NCI-H446 treated with DMSO at 0.1 percent for 48 hours (cell line): Measurements from ENCODE around the gene LYAR.

Experiments used
- DNase-seq: peaks from one replicate; lab custom pipeline; 2025; lab: John Stamatoyannopoulos, UW

Gene LYAR

DNA sequence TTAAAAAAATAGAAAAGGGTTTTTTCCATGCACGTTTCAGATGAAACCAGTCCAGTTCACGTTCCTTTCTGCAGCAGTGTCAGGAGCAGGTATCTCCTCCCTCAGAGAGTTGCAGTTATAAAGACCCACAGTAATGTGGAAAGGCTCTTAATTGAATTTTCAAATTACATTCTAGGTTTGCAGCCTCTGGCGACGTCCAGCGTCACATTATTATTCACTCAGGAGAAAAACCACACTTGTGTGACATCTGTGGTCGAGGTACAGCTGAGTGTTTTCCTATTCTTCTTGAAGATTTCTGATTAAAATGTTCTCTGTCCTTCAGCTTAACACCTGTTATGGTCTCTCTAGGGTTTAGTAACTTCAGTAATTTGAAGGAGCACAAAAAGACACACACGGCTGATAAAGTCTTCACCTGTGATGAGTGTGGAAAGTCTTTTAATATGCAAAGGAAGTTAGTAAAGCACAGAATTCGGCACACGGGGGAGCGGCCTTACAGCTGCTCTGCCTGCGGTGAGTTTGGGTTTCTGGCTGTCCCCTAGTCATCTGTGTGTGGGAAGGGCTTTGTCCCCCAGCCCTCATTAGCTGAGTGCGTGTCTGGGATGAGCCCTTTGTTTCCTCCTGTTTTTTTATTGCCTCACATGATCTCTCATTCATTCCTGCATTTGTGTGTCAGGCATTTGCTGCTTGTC, 25.7 kb upstream of the LYAR start:
- DNase-seq: no peak

DNA sequence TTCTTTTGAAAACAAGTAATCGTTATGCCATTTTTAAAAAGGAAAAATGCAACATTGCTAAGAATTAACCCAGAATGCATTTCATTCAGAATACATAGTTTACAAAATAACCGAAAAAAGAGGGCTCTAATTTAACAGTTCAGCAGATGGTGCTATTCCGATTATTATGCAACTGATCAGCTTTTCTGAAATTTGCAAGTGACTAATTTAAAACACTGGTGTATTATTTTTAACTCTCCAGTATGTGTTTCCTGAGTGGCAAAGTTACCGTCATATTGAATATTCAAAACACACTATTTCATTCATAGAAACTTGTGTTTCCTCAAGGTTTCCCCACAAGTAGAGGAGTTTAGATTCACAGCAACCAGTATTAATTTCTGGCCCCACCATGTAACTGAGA, 21.2 kb upstream of the LYAR start:
- DNase-seq: no peak

DNA sequence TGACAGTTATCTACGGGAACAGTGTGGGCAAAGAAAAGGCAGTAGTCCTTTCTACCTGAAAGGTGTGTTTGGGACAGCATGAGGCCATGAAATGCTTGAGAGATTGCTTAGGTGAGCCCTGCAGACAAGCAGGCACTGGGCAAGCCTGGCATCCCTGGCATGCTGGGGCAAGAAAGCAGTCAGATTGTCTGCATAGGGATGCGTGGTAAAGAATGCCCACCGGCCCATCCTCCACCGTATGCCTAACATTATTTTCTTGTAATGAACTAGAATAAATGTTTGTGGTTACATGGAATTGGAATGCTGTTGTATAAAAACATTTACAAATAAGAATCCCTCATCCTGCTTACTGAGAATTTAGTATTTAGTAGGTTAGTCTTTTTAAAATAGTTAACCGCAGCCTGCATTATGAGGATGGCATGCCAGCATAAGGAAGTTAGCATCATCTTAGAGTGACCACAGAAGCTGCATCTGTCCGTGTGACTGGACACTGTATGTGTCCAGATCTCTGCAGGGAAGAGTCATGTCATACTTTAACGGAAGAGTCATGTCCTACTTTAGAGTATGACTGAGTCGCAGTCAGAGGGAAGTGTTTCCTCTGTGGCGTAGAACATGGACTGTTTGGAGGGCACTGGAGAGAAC, 19.0 kb upstream of the LYAR start:
- no peak for DNase-seq

DNA sequence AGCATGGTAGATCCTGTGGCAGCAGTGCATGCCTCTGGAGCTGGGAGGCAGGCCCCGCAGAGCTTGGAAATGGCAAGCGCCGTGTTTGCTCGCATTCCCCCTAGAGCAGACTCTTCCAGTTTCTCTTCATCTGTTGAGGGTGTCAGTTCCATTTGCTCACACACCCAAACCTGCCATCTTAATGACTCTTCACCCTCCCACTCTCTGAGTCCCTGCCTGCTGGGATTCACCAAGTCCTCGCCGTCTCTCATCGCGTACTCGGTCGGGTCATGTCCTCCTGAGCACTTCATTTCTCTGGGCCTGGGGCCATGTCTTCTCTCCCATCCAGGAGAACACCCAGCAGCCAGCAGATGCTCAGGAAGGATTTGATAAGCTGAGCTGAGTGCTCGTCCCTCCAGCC, 17.0 kb upstream of the LYAR start:
- DNase-seq: no peak

DNA sequence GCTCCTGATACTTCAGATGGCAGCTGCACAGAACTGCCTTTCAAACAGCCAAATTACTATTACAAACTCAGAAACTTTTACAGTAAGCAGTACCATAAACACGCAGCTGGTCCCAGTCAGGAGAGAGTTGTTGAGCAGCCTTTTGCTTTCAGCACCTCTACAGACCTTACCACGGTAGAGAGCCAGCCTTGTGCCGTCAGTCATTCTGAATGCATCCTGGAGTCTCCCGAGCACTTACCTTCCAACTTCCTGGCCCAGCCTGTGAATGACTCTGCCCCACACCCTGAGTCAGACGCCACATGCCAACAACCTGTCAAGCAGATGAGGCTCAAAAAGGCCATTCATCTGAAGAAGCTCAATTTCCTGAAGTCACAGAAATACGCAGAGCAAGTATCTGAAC, 12.5 kb upstream of the LYAR start:
- no peak for DNase-seq

DNA sequence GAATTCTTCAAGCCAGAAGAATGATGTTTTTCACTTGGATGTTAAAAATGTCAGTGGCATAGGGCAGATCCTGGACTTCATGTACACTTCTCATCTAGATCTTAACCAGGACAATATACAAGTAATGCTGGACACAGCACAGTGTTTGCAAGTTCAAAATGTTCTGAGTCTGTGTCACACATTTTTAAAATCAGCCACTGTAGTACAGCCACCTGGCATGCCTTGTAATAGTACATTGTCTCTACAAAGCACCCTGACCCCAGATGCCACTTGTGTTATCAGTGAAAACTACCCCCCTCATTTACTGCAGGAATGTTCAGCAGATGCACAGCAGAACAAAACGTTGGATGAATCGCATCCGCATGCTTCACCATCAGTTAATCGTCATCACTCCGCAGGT, 12.0 kb upstream of the LYAR start:
- no peak for DNase-seq

DNA sequence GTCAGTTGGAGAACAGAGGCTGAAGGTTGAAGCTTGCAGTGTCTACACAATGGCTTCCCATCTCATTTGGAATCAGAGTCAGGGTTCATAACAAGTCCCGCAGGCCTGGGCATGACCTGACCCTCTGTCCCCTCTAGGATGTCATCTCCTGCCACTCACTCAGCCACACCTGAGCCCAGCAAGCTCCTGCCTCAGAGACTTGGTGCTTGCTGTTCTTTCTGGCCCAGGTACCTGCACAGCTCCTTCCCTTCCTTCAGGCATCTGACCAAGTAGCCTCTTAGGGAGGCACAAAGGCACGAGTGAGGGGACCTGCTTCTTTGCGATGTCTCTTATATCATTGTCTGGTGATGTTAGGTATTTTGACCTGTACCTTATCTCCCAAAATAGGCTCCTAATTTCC, 9.1 kb upstream of the LYAR start:
- DNase-seq: no peak

DNA sequence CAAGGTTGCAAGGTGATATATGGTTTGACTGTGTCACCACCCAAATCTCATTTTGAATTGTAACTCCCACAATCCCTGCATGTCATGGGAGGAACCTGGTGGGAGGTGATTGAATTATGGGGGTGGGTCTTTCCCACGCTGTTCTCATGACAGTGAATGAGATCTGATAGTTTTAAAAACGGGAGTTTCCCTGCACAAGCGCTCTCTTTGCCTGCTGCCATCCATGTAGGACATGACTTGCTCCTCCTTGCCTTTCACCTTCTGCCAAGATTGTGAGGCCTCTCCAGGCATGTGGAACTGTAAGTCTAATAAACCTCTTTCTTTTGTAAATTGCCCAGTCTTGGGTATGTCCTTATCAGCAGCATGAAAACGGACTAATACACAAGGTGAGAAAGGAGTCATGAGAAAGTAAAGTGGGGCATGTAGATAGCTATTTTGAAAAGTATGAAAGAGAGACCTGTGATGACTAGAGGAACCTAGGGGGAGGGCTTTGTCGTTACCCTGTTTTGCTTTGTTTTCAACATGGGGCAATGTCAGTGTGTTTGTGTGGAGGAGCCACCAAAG, 6.4 kb upstream of the LYAR start:
- no peak for DNase-seq

DNA sequence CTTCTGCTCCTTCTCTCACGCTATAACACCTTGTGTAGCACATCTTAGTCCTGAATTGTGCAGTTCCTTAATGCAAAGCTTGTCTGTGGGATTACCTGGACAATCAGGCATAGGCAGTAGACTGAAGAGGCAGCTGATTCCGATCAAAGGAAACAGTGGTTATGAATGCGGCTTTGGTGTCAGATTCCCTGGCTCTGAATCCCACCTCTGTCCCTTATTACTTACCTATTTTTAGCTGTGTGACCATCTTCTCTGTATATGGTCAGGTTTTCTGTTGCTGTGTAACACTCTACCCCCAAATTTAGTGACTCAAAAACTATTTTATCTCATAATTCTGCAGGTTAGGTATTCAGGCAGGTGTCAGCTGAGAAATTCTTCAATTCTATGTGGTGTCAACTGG, 3.3 kb upstream of the LYAR start:
- DNase-seq: no peak

DNA sequence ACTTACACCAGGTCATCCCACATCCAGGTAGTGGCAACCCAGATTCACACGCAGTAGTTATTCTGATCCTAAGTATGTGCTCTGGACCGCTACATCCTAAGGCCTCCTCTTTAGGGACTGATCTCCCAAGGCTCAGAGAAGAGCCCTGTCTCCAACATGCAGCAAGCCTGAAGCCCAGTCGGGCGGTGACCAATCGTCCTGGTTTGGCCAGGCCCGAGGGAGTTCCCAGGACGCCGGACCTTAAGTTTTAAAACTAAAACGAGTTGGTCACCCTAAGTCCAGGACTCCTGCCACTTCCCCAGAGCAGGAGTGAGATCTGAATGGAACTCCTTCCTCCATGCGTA, 385 bp downstream of the LYAR start:
- no peak for DNase-seq

DNA sequence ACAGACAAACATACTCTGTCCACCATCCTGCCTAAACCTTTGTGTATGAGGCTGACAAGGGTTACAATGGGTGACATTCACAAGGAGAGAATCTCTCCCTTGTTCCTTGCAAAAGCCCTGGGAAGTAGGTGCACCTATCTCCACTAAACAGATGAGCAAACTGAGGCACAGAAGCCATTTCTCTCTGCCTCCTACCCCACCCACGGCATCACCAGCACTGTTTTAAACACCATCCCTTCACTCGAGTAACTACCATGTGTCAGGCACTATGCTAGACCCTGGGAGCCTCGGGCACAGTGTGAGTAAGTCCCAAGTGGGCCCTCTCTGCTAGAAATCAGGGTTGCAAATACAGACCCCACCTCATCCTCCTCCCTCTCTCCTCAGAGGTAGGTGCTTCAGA, 899 bp downstream of the LYAR start:
- DNase-seq: no peak

DNA sequence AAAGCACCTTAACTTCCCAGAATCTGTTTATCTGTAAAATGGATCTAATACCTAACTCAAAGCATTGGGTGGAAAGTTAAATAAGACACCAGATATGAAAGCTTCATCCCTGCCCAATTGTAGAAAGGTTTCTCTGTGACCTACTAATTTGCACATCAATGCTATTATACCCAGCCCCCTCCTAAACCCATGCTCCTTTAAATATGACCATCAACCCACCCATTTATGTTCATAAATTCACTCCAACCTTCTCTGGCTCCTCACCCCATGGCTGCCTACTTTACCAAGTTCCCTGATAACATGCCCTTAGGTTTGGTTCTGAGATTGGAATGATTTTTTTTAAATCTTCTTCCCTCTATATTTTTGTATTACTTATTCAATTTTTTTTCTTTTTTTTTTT, 1.9 kb downstream of the LYAR start:
- DNase-seq: no peak

DNA sequence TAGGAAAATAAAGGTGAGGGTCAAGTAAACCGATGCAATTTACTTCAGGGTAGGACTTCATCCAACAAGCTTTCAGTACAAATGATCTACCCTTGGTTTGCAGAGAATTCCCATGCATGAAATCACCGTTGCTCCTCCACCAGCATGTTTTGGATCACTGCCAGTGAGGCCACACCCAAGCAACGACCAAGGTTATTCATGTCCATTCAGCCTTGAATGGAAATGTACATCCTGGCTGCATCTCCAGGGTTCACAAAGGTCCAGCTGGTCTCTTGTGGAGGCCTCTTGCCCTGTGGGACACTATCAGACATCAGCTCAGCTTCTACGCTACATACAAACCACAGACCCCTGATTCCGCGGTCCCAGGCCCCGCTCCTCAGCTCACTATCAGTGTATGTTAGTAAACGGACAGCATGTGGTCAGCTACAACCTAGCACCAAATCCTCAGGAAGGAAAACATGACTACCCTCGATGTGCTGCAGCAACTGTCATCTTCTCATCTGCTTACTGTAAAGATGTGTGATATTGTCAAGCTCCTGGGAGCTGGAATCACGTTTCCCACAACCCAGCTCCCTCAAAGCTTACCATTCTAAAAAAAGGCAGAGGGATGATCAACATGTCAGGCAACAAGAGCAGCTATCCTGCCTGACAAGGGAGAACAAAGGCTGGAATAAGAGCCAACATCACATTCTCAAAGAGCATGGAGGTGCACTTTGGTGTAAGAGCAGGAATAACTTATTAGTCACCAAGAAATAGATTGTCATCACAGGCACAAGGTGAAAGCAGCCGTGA, 4.9 kb downstream of the LYAR start:
- no peak for DNase-seq

DNA sequence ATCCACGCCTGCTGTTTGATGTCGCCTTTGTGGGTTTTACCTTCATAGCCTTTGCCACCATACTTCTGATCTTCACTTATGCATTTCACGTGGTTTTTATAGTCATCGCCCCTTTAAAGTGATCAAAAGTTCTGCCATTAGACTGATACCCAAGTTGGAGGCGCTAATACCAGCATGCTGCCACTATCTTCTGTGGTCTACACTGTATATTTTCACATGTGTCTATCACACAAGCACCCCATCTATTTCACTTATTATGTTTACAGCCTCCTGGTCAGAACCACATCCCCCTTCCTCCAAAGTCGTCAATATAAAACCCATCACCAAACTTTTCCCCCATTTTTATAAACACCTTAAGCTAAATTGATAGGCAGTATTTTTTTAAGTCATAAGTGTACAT, 8.2 kb downstream of the LYAR start:
- no peak for DNase-seq

DNA sequence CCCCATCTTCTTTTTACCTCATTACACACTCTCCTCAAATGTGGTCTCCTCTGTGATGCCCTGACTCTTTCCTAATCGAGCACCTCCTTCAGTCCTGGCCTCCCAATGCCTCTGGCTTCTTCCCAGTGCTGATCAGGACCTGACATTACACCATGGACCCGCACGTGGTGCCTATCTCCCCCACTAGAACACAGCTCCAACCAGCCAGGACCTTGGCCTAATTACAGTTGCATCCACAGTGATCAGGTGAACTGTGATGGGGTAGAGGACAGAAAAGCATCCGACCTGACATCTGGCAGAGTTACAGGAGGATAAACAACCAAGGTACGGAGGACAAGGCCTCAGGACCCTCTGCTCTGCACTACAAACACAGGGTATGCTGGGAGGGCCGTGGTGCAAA, 12.4 kb downstream of the LYAR start:
- no peak for DNase-seq

DNA sequence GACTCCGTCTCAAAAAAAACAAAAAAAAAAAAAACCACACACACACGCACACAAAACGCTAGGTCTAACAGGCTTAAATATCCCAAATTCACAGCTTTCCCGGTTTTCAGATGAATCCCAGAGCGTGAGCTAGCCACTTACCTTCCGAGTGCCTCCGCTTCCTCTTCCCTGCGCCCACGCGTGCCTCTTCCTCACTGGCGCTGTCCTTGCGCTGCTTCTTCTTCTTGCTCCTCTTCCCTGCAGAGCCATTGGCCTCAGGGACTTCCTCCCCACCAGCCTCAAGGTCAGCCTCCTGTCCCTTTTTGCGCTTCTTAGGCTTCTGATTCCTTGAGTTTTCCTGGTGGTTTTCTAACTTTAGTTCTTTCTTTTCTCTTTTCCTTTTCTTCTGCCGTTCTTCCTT, 15.7 kb downstream of the LYAR start:
- no peak for DNase-seq

DNA sequence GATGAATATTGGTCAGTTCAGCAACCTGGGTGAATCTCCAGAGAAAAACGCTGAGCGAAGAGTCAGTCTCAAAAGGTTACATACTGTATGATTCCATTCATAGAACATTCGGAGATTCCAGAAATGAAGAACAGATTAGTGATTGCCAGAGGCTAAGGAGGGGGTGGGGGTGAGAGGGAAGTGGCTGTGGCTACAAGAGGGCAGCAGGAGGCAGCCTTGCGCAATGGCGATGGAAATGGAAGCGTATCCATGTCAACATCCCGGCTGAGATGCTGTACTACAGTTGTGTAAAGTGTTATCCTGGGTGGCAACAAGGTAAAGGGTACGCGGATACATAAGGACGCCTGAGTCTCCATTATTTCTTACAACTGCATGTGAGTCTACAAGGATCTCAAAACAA, 18.0 kb downstream of the LYAR start:
- no peak for DNase-seq

DNA sequence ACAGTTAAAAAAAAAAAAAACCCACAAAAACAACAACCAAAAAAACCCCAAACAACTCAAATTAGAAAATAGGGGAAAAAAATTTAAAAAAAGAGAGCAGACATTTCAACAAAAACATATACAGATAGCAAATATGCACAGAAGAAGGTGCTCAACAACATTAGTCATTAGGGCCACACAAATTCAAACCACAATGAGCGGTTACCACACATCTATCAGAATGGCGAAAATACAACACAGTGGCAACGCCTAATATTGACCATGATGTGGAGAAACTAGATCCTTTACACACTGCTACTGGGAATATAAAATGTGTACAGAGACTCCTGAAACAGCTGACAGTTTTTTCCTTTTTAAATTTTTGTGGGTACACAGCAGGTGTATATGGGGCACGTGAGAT, 19.4 kb downstream of the LYAR start:
- DNase-seq: no peak

DNA sequence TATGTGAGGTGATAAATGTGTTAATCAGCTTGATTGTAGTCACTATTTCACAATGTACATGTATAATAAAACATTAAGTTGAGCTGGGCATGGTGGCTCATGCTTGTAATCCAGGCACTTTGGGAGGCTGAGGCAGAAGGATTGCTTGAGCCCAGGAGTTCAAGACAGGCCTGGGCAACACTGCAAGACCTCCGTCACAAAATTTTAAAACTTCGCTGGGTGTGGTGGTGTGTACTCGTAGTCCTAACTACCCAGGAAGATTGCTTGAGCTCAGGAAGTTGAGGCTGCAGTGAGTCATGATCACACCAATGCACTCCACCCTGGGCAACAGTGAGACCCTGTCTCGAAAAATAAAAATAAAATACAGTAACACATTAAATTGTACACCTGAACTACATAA, 20.1 kb downstream of the LYAR start:
- no peak for DNase-seq

DNA sequence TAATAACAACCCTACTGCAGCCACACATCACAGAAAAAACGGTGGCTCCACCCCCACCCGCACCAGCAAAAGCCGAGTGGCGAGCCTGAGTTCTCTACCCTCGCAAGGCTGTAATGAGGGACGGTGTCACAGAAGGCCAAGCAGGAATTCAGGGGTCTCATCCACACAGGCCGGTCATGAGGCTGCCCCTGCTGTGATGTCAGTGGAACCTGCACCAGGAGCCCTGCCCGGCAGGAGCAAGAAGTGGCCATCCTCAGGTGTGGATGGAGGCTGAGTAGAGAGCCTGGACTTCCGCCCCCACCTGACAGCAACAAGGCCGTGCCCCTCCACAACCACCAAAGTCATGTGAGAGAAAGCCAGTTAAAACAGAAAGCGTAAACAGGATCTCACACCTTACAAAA, 20.6 kb downstream of the LYAR start:
- DNase-seq: no peak

DNA sequence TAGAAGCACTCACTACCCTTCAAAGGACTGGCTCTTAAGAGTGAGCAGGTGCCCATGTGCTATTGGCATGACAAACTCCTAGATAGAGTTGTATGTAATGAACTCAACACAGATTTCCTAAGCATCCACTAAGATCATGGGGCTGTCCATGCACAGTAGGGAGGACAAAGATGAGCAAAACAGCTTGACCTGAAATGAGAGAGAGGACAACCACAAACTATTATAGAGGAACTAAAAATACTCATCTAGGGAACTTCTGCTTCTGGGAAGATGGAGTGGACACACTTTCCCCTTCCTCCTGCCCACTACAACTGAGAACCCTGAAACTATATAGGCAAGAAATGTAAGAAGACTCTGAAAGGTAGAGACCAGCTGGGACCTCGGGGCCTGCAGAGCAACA, 21.2 kb downstream of the LYAR start:
- DNase-seq: no peak

DNA sequence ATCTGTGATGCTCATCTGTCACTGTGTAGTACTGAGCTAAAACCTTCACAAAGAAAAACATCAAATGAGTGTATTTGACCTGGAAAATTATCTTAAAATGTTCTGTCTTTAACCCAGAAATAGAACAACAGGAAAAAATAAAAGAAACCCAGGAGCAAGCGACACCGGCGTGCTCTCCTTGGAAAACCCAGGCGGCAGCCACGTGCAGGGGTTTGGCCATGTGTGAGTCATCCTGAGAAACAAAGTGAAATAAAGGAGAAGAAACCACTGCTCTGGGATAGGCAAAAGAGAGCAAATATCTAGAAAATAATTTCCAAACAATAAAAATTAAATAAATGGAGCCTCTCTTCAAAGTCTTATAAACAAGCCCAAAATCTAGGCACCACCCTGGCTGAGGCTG, 22.0 kb downstream of the LYAR start:
- DNase-seq: no peak

DNA sequence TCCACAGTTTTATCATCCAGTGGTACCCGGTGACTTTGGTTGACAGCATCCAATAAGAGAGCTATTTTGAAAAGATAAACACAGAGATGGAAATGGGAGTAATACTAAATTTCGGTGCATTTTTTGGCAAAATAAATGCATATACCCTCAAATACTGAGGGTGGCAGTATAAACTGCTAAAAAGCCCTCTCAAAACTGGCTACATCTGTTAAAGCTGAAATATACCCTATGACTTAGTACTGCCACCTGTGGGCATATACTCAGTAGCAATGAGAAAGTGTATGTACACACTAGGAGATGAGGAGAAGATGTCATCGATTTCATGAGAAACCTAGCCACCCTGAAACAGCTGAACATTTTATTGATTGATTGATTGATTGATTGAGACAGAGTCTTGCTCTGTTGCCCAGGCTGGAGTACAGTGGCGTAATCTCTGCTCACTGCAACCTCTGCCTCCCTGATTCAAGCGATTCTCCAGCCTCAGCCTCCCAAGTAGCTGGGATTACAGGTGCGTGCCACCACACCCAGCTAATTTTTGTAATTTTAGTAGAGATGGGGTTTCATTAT, 29.7 kb downstream of the LYAR start:
- DNase-seq: no peak
